Stimulated activated CD8-positive, alpha-beta memory T cell treated with anti-CD3 and anti-CD28 coated beads, Interleukin-4, amount 100 ng/mL, for 48 hours (primary cell): Measurements from ENCODE around the gene NGFR.
A peak's percentile ranks its signal among the peaks of the same experiment; 100 is the strongest.
"Not testable (repeated sequence)": the region's sequence is repeated elsewhere in the genome, so short reads cannot be mapped to it uniquely, and the experiment has no call there.

Experiments
- DNase-seq: peaks from one replicate; pipeline ENCODE4 v3.0.0-alpha.2; 2020

Gene NGFR

DNA sequence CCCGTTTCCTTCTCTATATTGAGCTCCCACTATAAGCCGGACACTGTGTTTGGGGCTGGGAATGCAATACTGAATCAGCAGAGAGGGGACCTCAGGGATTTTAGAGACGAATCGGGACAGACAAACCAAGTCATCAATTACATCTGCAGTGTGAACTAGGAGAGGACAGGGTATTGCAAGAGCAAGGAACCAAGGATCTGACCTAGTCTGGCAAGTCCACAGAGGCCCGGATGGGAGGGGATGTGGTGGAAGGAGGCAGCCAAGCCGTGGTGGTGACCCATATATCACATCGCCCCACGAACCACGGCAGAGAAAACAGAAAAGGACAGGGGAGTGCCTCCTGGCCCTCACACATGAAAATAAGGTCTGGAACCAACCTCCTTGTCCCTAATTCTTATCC, 52.5 kb downstream of the NGFR start:
- no peak for DNase-seq

- no peak for DNase-seq
Observed at GRCh38 chr17:49548051-49548505, 53.0 kb downstream of the NGFR start.

GRCh38 chr17:49548506-49549310, 53.6 kb downstream of the NGFR start:
- no peak for DNase-seq

DNA sequence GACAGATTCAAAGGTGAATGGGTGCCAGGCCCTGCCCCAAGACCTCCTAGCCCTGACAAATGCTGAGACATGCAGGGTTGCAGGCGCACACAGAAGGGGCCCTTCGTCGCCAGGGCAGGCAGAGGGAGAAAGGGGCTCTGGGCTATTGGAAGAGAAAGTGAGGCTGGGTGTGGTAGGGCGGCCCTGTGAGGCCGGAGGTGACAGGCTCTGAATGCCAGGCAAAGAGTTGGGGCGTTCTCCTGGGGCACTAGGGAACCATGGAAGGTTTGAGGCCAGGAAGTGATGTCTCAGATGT, 54.2 kb downstream of the NGFR start:
- DNase-seq: no peak

DNA sequence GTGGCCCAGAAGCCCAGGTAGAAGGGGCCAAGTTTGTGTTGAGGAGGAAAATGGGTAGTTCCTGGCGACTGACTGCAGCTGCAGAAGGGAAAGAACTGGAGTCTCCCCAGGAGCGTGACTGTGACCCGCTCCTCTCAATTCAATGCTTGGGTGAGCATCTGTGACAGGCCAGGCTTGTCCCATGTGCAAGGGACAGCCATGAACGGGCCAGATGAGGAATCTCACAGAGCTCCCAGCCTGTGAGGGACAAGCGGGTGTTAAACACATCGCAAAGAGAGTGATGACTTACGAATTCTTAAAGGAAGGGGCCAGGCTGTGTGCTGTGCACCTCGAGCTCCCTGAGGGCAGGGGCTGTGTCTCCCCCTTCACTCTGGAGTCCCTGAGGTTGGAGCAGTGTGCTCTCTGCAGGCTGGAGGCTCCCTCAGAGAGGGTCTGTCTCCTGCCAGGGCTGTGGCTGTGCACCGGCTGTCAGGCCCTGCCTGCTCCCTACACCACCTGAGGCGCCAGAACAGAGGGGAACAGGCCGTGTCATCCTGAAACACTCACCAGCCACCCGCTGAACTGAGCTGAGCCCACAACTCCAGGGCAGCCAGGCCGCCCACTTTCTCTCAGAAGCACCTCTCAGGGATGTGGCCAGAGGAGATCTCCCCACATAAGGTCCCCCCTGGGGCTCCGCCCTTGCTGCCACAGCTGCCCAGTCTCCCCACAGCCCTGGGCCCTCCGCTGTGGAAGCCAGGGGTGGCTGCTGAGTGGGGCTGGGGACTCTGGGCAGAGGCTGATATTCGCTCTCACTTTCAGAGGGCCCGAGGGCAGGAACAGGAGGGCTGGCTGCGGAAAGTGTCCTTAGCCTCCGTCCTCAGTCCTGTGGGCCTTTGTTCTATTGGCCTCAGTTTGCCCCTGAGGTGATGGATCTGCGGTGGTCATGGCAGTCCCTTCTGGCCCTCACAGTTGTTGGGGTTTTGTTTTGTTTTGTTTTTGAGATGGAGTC, 54.9 kb downstream of the NGFR start:
- DNase-seq: no peak

DNA sequence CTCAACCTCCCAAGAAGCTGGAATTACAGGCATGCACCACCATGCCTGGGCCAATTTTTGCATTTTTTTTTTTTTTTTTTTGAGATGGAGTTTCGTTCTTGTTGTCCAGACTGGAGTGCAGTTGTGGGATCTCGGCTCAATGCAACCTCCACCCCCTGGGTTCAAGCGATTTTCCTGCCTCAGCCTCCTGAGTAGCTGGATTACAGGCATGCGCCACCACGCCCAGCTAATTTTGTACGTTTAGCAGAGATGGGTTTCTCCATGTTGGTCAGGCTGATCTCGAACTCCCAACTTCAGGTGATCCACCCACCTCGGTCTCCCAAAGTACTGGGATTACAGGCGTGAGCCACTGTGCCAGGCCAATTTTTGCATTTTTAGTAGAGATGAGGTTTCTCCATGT, 55.7 kb downstream of the NGFR start:
- not testable (repeated sequence) for DNase-seq

- DNase-seq: no peak
Observed at GRCh38 chr17:49551221-49552069, 56.4 kb downstream of the NGFR start.

DNA sequence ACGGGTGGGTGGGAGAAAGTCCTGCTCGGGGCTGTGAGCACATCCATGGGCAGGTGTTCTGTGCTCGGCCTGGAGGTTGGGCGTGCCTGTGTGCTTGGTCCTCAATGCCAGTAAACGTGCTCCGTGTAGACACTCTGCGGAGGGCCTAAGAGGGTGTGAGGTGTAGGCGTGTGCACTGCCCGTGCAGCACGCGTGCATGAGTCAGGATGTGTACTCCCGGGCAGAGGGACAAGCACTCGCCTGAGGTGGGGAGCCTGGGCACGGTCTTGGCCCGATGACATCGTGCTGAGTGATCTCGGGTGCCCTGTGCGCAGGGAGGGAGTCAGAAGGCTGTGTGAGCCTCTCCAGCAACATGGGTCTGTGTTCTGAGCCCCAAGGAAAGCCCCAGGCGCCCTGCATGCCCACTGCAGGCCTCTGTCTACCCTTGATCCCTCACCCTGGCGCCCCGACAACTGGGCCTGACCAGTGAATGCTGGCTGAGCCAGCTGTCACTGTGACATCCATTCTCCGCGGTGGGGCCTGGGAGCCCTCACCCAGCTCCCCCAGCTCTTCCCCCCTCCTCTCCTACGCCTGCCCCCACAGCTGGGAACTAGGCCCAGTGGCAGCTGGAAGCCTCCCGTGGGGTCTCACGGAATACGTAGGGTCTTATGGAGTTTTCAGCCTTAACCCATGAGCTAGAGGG, 57.1 kb downstream of the NGFR start:
- DNase-seq: no peak

- no peak for DNase-seq
Observed at GRCh38 chr17:49553676-49554335, 58.7 kb downstream of the NGFR start.

DNA sequence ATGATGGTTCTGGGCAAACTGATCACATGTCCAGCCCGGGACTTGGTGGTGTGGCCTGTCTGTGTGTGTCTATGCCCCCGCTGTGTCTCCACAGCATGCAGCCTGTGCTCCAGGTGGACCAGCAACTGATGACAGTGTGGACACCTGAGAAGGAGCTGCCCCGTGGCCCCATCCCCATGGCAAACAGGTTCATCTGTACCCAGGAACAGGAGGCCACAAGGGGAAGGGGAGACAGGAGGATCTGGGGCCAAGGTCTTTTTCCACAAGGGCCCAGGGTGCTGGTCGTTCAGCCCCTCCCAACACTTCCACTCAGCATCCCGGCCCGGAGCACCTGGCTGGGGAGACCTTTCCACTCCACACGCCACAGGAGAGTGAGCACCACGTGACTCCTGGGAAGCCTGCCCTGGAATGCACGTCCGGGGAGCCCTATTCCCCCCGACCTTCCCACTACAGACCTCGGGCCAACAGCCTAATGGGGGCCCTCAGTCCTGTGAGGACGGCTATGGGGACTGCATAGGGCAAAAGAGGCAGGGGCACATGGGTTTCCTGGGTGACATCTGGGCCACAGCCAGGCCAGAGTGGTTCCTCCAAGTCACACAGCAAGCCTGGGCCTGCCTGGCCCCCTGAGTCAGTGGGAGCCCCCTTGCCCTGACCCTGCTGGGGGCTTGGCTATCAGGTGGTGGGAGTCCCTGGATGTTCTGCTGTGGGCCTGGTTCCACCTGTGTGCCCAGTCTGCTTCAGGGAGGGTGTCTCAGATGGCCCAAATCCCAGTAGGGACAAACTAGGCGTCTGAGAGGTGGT, 59.8 kb downstream of the NGFR start:
- no peak for DNase-seq

DNA sequence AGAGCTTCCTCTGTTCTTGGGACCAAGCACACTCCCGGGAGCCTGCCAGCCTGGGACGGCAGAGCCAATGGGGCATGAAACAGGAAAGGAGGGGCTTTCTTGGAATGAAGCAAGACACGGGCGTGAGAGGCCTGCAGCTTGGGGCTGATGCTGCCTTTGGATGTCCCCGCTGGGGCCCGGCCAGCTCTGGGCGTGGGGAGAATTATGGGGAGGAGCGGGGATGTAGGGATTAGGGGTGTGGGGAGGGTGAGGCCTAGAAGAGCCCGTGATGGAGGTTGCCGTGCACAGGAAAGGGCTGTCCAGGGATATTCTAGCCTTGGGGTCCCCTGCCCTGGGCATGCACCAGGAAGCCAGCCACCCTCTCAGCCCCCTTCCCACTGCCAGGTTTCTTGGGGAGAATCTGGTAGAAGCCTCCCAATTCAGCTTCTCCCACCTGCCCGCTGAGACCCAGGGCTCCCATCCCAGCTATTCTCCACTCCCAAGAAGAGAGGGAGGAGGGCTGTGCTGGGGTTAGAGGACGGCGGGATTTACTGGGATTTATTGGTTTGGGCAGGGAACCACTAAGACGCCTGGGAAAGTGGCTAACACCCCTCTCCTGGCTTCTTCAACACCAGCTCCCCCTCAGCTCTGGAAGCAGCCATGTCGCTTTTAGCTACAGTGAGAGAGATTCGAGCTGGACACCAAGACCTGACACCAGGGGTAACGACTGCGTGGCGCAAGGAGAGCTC, 60.6 kb downstream of the NGFR start:
- no peak for DNase-seq

- peak; percentile 94 for DNase-seq
Observed at GRCh38 chr17:49556223-49556943, 61.3 kb downstream of the NGFR start.

DNA sequence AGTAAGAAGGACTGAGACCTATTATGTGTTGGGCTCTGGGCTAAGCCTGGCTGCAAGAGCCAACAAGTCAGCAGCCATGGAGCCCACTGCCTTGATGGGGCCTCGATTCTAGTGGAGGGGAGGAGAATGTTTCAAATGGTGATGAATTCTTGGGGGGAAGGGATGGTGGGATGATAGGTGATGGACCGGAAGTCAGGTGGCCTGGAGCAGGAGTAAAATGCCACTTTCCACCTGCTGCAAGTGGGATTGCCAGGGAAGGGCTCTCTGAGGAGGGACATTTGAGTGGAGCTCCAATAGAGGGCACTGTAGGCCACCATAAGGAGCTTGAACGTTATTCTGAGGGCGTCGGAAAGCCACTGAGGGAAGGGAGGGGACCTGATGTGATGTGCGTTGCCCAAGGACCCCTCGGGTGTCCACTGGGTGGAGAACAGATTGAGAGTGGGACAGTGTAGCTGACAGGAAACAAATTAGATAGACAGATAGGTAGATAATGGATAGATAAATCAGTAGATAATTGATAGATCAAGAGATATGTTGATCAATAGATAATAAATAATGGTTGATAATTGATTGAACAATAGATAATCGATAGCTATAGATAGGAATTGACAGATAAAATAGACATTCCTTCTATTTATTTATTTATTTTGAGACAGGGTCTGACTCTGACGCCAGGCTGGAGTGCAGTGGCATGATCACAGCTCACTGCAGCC, 62.4 kb downstream of the NGFR start:
- peak; percentile 58 for DNase-seq
